Measurements from ENCODE around the gene TNFRSF21.
"Not testable (repeated sequence)": the region's sequence is repeated elsewhere in the genome, so short reads cannot be mapped to it uniquely, and the experiment has no call there.

The TNFRSF21 gene

DNA sequence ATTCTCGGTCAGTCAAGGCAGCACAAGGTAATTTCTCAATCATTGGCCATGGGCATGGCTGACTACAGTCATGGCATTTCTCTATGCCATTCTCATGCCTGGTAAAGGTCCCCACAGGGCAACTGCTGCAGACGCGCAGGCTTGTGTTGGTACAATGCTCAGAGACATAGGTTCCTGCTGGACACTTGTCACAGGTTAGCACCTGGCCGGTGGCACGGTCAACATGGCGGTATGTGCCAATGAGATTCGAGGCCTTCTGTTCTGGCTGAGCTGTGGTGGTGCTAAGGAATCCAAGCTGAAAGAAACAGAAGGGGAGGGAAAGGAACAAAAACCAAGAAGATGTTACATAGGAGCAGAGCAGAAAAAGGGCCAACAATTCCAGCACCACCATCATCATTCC, 23.4 kb downstream of the TNFRSF21 start:
- no peak for DNase-seq (ENCODE audit: low spot score)

DNA sequence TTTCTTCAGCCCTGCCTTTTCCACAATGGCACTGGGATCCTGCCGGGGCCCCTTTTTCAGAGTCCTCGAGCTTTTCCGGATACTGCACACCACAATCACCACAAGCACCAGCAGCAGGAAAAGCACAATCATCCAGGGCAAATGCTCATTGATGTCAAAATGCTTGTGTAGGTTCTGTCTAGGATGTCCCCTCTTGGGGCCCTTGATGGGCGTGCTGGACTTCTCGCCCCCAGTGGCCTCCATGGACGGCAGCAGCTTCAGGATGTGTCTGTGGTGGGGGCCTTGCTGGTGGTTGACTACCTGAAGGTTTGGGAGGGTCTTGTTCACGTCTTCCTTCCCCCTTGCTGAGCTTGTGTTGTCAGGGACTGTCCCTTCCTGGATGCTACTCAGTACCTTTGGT, 25.7 kb downstream of the TNFRSF21 start:
- no peak for DNase-seq (ENCODE audit: low spot score)

DNA sequence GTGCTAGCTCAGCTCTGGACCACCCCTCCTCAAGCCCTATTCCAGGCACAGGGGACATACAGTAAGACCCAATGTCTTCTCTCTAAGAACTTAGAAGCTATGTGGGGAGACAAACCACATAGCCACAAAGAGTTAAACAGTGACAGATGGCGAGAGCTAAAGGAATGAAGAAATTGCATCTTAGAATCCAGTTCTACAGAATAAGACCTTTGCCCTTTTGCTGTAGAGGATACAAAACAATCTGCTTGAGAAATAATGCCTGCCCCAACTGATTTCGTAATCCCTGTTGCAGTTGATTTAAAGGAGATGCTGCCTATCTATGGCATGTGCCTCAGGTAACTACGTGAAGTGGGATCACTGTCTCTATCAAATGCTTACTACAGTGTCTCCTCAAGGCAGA, 31.2 kb downstream of the TNFRSF21 start:
- no peak for DNase-seq (ENCODE audit: low spot score)

DNA sequence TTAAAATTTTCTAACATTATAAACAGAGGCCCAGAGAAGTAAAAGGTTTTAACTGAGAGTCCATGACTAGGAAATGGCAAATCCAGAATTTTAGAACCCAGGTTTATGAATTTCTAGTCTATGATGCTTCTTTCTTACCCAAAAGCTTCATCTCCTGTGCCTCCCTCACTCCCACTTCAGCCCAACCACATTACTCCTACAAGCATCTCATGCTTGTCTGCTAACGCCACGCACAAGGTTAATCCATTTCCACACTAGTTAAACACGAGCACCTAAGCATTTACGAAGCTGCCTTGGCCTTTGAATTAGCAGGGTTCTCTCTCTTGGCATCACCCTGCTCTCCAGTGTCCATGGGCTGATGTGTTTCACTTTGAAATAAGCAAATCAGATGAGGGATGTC, 32.0 kb downstream of the TNFRSF21 start:
- no peak for DNase-seq (ENCODE audit: low spot score)

DNA sequence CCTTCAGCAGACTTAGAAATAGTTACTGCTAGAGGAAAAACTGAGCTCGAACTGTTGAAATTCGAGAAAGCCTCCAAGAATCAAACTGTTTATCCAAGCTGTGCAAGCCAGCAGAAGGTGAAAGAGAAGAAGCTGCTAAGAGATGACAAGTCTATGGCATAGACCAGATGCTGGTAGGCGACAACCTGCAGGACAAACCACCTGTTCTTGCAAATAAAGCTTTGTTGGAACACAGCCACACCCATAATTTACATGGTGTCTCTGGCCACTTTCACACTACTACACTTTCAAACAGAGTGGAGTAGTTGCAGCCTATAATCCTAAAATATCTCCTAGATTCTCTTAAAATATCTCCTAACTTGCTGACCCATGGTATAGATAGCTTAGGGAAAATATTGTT, 33.3 kb downstream of the TNFRSF21 start:
- DNase-seq (ENCODE audit: low spot score) = no peak

DNA sequence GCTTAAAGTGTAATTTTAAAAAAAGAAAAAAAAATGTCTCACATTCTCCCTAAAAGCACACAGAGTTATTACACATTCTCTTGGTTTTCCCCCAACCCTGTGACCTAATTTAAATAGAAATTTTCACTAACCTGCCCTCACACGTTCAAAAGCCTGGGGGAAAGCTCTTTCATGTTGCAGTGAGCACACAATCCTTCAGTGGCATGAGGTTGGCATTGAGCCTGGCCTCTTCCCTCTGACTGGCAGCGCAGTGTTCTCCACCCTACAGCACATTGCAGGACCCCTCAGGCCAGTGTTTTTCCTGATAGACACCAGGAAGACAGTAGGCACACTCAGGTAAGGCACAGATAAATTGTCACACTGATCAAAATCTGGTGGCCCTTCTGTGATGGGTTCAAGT, 34.1 kb downstream of the TNFRSF21 start:
- DNase-seq (ENCODE audit: low spot score) = no peak

DNA sequence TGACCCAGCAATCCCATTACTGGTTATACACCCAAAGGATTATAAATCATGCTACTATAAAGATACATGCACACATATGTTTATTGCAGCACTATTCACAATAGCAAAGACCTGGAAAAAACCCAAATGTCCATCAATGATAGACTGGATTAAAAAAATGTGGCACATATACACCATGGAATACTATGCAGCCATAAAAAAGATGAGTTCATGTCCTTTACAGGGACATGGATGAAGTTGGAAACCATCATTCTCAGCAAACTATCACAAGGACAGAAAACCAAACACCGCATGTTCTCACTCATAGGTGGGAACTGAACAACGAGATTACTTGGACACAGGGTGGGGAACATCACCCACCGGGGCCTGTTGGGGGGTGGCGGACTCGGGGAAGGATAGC, 34.6 kb downstream of the TNFRSF21 start:
- DNase-seq (ENCODE audit: low spot score) = not testable (repeated sequence)

DNA sequence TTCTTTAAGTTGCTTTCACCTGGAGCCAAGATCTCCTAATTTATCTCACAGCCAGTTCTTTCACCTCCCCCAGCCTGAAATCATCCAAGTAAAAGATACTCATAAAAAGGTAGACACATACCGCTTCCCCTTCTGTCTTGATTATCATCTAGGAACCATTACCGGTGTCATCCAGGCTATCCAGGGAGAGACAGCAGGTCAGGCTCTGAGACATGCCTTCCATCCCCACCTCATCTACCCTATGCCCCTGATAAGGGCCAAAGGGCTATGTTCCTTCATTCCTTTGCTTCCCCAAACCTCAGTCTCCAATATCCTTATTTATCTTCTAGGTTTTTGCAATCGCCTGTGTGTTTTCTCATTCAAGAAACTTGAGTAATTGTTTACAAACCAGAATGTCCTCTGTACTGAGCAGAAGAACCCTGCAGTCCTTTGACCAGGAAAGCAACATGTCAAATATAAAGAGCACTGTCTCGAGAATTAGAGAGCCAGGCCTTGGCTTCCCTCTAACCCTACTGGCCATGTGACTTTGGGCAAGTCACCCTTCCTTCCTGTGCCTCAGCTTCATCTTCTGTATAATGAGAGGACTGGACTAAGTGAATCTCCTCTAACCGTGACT, 41.0 kb downstream of the TNFRSF21 start:
- DNase-seq (ENCODE audit: low spot score) = no peak

DNA sequence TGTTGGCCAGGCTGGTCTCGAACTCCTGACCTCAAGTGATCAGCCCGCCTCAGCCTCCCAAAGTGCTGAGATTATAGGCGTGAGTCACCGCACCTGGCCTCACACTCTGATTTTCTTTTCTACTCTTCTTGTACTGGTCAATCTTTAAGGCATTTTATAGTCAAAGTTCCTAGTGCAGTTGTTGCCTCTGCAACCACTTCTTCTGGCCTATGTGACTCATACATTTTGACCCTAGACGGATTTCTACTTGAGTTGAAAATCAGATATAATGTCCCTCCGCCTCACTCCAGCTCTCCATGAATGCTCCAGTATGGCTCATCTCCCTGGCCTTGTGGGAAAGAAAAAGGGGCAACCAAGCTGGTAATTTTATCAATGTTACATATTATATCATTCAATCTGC, 42.4 kb downstream of the TNFRSF21 start:
- DNase-seq (ENCODE audit: low spot score) = no peak

DNA sequence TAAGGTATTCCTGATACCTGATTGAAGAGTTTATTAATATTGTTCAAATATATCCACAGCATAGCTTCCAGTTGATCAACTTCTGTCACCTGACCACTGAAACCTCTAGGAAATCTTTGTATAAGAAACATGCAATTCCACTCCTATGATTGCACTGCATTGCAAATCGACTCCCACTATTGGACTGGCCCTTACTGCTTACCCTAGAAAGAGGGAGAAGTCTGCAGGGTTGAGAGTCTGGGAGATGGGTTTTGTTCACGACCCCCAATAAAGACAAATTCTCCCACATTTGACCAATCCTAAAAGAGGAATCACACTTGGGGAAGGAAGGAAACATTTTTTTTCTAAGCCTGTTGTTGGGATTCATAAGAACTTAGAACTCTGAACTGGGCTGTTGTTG, 43.7 kb downstream of the TNFRSF21 start:
- DNase-seq (ENCODE audit: low spot score) = no peak

DNA sequence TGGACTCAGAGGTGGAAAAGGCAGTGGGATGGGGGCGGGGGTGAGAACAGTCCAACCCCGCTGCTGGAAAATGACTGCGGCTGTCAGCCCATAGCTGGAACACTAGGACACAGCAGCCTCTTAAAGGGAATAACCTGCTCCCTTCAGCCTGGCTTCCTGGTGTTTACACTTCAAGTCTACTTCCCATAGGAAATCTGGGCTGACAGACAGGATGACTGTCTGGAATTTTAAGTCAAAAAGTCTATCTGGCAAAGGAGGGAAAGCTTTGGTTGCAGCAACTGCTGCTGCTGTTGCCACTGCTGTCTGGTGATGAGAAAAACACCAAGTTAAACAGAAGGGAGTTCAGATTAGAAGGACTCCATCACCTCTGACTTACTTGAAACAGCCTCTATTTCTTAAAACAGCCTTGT, 44.9 kb downstream of the TNFRSF21 start:
- DNase-seq (ENCODE audit: low spot score) = no peak

DNA sequence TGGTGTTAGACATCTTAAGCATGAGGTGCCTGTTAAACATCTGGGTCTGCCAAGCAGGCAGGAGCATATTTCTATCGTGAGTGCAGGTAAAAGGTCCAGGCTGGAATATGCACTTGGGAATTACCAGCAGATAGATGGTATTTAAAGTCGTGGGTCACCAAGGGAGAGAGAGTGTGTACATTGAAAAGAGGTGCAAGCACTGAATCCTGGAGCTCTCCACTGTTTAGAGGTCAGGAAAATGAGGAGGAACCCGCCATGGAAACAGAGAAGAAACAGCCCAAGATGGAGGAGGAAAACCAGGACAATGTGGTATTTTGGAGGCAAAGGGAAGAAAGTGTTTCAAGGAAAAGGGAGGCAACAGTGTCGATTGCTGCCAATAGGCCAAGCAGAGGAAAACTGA, 46.4 kb downstream of the TNFRSF21 start:
- DNase-seq (ENCODE audit: low spot score) = no peak

DNA sequence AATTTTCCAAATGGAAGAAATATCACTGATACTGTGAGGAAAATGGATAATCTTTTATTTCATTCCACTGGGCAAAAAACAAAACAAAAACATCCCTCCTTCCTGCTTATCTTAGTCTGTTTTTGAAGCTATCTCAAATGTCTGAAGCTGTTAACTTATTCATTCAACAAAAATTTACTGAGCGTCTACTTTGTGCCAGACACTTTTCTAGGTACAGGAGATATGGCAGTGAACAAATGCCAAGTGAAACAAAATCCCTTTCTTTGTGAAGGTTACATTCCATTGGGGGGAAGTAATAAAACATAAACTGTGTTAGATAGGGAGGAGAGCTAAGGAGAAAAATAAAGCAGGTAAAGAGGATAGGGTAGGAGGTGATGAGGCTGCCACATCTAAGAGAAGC, 47.5 kb downstream of the TNFRSF21 start:
- DNase-seq (ENCODE audit: low spot score) = no peak

DNA sequence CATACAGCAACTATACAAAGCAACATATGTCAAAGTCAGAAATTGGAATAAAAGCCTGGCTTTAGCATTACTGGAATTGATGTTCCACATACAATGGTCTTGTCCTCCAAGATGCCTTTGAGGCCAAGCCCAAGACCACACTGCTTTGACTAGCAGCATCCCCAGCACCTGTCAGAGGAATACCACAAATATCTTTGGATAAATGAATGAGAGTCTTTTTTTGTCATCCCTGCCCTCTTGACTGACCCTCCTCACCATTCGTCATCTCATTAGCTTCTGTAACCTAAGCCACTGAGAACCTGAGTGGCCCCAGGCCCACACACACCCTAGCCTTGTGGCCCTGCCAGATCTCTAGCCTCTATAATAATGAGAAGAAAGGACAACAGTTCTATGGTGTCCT, 48.5 kb downstream of the TNFRSF21 start:
- DNase-seq (ENCODE audit: low spot score) = no peak

DNA sequence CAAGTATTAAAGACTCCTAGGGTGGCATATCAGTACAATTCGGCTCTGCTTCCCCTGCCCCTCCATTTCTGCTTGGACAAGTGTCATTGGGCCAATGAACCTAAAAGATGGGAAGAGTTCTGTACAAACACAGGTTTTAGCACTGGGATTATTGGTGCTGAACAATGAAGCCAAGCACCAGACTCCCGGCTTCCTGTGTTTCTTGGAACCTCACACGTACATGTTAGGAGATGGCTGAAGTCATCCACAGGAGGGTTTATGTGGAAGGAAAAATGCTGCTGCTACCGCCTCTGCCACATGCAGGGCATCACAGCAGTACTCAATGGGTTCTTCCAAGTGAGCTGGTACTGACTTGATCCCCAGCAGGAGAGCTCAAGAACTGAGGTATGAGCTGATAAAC, 49.7 kb downstream of the TNFRSF21 start:
- DNase-seq (ENCODE audit: low spot score) = no peak

DNA sequence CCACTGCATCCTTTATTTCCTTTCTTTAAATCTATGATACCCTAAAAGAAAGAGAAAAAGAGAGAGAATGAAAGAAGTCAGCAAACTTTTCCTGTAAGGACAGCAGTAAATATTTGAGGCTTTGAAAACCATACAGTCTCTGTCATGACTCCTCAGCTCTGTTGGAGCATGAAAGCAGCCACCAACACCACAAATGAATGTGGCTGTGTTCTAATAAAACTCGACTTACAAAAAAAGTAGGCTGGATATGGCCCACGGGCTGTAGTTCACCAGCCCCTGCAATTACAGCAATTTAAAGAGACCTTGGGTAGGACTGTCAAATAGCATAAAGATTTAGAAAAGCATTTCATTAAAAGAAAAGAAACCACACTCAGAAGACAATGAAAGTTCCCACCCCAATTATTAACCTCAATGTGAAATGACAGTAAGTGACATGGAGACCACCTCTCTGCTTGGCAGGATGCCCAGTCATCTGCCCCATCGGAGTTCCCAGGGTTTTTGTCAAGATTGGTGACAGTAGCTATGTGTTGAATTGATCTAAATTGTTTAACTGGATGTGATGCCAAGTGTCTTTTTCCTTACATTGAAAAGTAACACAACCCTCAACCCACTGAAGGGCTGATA, 50.9 kb downstream of the TNFRSF21 start:
- no peak for DNase-seq (ENCODE audit: low spot score)

DNA sequence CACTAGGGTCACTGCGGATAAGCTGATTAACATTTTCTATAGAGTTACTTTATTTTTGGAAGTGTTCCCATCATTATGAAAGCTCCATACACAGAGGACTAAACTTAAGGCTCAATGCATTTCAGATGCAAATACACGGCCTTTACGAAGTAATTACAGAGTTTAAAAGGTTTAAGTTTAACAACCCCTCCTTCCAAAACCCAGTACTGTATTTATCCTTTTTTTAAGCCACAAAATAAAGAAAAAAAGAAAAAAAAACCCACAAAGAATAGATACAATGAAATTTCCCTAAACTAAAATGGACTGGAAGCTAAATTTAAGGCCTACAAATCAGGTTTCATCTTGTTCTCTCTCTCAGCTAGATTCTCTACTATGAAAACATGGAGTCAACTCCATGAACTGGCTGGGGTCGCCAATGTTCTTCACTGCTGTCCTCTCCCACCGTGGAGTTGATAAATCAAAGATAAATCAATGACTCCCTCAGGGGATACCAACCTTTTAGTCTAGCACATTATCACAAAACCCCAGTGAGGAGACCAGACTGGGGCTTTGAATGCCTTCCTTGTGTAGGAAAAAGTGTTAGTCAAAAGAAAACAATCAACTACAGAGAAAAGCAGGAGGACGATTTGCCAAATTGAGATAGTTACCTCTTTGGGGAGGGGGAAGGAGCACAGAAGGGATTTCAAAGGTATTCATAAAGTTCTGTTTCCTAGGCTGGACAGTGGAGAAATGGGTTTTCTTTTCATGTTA, 52.5 kb downstream of the TNFRSF21 start:
- DNase-seq (ENCODE audit: low spot score) = no peak

DNA sequence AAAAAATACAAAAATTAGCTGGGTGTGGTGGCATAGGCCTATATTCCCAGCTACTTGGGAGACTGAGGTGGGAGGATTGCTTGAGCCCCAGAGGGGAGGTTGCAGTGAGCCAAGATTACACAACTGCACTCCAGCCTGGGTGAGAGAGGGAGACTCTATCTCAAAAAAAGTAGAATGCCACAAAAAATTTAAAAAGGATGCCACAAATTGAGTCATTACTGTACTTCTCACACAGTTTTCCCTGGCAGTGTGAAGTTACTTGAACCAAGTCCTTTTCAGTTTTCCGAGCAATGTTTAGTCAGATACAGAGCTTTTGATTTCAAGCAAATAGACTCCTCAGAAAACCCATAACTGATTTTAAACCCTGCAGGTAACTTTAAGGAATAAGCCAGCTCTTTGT, 53.3 kb downstream of the TNFRSF21 start:
- DNase-seq (ENCODE audit: low spot score) = no peak

DNA sequence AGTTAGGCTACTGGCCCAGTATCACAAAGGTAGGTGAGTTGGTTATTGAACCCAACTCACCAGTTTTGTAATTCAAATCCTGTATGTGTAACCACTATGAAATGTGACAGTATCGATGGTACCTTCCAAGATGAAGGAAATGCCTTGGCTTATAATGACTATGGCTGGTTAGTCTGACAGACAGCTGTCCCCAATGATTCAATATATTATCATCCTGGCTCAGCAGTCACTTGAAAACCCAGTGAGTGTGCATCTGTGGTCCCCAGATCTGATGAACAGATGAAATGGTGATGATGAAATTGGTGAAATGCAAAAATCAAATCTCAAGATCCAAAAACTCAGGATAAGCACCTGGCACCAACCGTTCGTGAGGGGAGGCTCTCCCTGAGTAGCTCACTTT, 54.8 kb downstream of the TNFRSF21 start:
- no peak for DNase-seq (ENCODE audit: low spot score)

DNA sequence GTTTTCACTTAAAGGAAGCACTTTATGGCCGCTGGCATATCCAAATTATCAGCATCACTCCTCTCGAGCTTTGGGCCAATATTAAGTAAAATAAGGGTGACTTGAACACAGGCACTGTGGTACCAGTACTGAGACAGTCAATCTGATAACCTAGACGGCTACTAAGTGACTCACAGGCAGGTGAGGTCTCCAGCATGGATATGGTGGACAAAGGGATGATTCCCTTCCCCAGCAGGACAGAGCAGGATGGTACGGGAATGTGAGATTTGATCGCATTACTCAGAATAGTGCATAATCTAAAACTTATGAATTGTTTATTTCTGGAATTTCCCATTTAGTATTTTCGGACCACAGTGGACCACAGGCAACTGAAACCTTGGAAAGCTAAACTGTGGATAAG, 55.7 kb downstream of the TNFRSF21 start:
- no peak for DNase-seq (ENCODE audit: low spot score)

DNA sequence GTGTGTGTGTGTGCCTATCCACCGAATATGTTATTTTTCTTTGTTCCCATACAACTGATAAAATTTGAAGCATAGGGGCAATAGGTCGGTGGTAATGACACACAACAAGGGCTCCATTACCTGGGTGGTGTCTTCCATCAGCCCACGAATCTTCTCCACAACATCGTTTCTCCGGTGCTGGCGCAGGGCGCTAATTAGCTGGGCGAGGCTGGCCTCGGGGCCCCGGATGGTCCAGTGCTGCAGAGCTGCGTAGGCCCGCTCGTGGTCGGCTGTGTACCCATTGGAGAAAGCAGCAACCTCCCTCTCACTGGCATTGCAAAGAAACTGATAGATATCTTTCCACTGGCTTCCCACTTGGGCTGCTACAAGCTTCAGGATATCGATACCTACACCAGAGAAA, 56.6 kb downstream of the TNFRSF21 start:
- DNase-seq (ENCODE audit: low spot score) = no peak

DNA sequence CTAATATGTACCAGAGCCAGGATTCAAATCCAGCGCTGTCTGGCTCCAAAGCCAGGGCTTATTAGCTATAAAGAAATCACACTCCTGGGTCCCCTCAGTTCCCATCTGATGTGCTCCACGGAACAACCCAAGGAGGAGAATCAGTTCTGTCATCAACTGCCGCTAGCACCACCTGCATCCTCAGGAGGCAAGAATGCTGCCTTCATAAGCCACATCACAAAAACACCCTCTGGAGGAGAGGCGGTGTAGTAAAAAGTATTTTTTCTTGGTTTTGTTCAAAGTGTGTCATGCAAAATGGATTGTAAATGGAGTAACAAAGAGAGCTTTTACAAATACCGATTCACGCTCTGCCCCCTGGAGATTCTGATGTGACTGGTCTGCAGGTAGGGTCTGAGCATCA, 57.1 kb downstream of the TNFRSF21 start:
- DNase-seq (ENCODE audit: low spot score) = no peak

DNA sequence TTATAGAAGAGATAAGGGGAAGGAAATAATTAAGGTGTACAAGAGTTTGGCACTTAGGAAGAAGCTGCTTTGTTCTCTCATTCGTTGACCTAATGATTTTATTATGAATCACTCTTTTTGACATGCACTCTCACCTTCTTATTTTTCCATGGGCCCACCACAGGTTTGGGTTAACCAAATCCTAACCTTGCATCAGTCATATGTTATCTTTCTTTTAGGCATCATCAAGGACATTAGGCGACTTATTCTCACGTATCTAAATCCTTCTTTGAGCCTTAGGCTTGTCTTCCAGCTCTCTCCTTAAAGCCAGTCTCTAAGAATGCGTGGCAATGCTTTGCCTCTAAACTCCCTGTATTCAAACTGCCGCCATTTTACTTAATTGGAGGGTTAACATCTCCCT, 58.3 kb downstream of the TNFRSF21 start:
- DNase-seq (ENCODE audit: low spot score) = no peak

DNA sequence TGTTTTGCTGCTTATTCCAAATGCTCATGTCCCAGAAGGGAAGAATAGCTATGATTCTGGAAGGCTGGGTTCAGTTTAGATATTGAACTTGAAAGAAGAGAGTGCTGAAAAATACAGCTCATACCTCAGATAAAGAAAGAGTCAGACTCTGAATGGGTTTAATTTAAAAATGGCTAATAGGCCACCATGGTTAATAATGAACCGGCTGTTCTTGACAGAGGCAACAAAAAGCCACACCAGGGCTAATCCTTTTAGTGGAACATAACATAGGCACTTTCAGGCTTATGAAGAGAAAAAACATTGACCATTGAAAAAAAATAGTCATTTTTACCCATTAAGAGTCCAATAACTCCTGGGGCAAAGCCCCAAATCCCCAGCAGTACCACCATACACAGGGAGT, 59.4 kb downstream of the TNFRSF21 start:
- DNase-seq (ENCODE audit: low spot score) = no peak
